OCI-LY7 (cell line): ENCODE measurements around the gene DLG3. TPM values are rescaled to one million over a fixed set of nuclear protein-coding genes. Genes with fewer than 3 reads are reported as not detected.

Source experiments
- BruUV-seq: library from RNA; stranded (reverse); fragments of 400-500 nt; replicated peaks from 2 replicates; lab custom pipeline; 2021; lab: Mats Ljungman, UMichigan
- CTCF ChIA-PET: fragments of 300-600 bp; sonication (Branson Sonifier 250); formaldehyde crosslinking; loops from one replicate; lab custom pipeline; 2022; ENCODE audit warnings: antibody characterized with exemption; ENCODE audit not compliant: unreplicated experiment; lab: Charles Lee
- POLR2A ChIA-PET: fragments of 300-600 bp; sonication (Branson Sonifier 250); formaldehyde crosslinking; loops from one replicate; lab custom pipeline; 2022; ENCODE audit warnings: antibody characterized with exemption; lab: Charles Lee
- DNase-seq: peaks from one replicate; pipeline ENCODE4 v3.0.0-alpha.2; 2015; ENCODE audit warnings: low spot score
- H2AFZ ChIP-seq: fragments of 200-600 bp; sonication (generic), shearing (Covaris generic); 2 replicates; pipeline ENCODE4 v1.6.1; 2014; ENCODE audit warnings: mild to moderate bottlenecking, antibody characterized with exemption, low read length, moderate library complexity
- H3K27ac ChIP-seq: fragments of 200-600 bp; sonication (generic); 2 replicates; pipeline ENCODE4 v1.5.1; 2014; ENCODE audit warnings: mixed run types, low read depth, mild to moderate bottlenecking, moderate library complexity, low read length, inconsistent platforms; ENCODE audit not compliant: poor library complexity, severe bottlenecking
- H3K36me3 ChIP-seq: fragments of 200-600 bp; sonication (generic); 2 replicates; pipeline ENCODE4 v1.6.1; 2014; ENCODE audit warnings: mild to moderate bottlenecking, antibody characterized with exemption, low read length, moderate library complexity, mixed read lengths; ENCODE audit not compliant: insufficient read depth
- H3K4me1 ChIP-seq: fragments of 200-600 bp; sonication (generic); 2 replicates; pipeline ENCODE4 v1.5.1; 2014; ENCODE audit warnings: mild to moderate bottlenecking, low read length; ENCODE audit not compliant: insufficient read depth, poor library complexity, severe bottlenecking
- H3K4me2 ChIP-seq: fragments of 200-600 bp; sonication (generic); 2 replicates; pipeline ENCODE4 v1.6.1; 2014; ENCODE audit warnings: mild to moderate bottlenecking, low read length
- H3K4me3 ChIP-seq: fragments of 200-600 bp; sonication (generic); 2 replicates; pipeline ENCODE4 v1.5.1; 2014; ENCODE audit warnings: mild to moderate bottlenecking, low read depth, low read length; ENCODE audit not compliant: poor library complexity, severe bottlenecking
- H3K79me2 ChIP-seq: fragments of 200-600 bp; sonication (generic); 2 replicates; pipeline ENCODE4 v1.6.1; 2016; ENCODE audit warnings: low read depth, mild to moderate bottlenecking, low read length, moderate library complexity, mixed read lengths; ENCODE audit not compliant: insufficient read depth
- H3K9me2 ChIP-seq: fragments of 200-600 bp; sonication (generic); 2 replicates; pipeline ENCODE4 v1.6.1; 2016; ENCODE audit warnings: mild to moderate bottlenecking, low read length, mixed read lengths; ENCODE audit not compliant: insufficient read depth
- H3K9me3 ChIP-seq: fragments of 200-600 bp; sonication (generic); 2 replicates; pipeline ENCODE4 v1.6.1; 2014; ENCODE audit warnings: mild to moderate bottlenecking, mixed run types, low read length, mixed read lengths
- H4K20me1 ChIP-seq: fragments of 200-600 bp; sonication (generic); 2 replicates; pipeline ENCODE4 v1.6.1; 2014; ENCODE audit warnings: mild to moderate bottlenecking, antibody characterized with exemption, low read length, moderate library complexity, mixed read lengths; ENCODE audit not compliant: insufficient read depth
- EZH2phosphoT487 ChIP-seq: fragments of 200-600 bp; sonication (generic); IDR thresholded peaks from 2 replicates; pipeline ENCODE4 v1.6.1; 2018; ENCODE audit warnings: low read depth, borderline replicate concordance, mild to moderate bottlenecking, mixed run types, antibody characterized with exemption, low read length, moderate library complexity, mixed read lengths
- intact Hi-C: fragments of 100-400 bp; cut with micrococcal nuclease; formaldehyde crosslinking; loops from one replicate; pipeline ENCODE4 v1.10.0; 2022; ENCODE audit not compliant: unreplicated experiment
- total RNA-seq, 2 experiments: library from RNA; depleted of rRNA in 1 of 2; stranded (reverse); fragments of >200 nt in 1 of 2; shearing (Covaris generic) in 1 of 2; gene quantifications; 2 replicates each; pipeline ENCODE4 v1.2.3, GENCODE V29; 2014 to 2022
- TF ChIP-seq, protein P1 (sequence below): fragments of 200-600 bp; sonication (generic); conservative IDR thresholded peaks from 2 replicates; pipeline ENCODE4 v1.5.1; 2014; ENCODE audit warnings: mild to moderate bottlenecking, antibody characterized with exemption, low read length, moderate library complexity, mixed read lengths

DLG3 gene
- total RNA-seq, 2 experiments from 2014 or later = 0.06 TPM; not detected in 1

DNA sequence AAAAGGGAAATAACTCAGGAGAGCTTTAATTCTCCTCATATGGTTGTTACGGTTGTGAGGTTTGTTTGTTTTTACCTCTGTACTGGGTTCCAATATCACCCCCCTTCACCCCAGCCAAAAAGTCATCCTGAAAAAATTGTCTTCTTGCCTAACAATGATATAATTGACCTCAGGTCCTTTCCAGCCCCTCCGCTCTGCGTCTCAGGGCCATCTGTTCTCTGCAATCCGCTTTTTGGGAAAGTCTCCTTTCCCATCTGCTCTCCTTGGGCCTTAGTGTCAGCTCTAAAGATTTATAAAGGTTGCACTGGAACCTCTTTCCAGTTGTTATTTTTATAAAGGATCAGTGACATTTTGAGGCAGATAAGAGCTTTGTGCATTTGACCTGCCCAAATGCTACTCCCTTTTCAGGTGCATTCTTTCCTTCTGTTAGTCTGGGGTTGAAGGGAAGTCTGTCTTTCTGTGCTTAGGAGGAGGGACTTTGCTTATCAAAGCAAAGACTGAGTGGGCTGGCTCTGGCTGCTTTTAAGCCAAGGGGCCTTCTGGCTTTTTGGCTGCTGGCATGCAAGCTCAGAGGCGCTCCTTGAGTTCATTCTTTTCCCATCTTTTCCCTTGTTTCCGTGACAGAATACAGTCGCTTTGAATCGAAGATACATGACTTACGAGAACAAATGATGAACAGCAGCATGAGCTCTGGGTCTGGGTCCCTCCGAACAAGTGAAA, 34.1 kb downstream of the DLG3 start:
- no peaks in the 10 kb centered on the region for H3K9me3 ChIP-seq
- H2AFZ ChIP-seq = no peak overlapping the region
- H3K79me2 ChIP-seq = no peaks in the 10 kb centered on the region
- CTCF ChIA-PET = no interaction called here
- no peak overlapping the region for H3K4me3 ChIP-seq
- BruUV-seq = no TSS peak
- intact Hi-C loops = no loop called here
- H3K36me3 ChIP-seq = no peaks in the 10 kb centered on the region
- POLR2A ChIA-PET = interaction anchor here (0.9 kb wide), 1 partner anchor 27 kb away, joined by 3 read pairs; no protein-coding TSS in a partner anchor
- TF ChIP-seq, protein P1, sequence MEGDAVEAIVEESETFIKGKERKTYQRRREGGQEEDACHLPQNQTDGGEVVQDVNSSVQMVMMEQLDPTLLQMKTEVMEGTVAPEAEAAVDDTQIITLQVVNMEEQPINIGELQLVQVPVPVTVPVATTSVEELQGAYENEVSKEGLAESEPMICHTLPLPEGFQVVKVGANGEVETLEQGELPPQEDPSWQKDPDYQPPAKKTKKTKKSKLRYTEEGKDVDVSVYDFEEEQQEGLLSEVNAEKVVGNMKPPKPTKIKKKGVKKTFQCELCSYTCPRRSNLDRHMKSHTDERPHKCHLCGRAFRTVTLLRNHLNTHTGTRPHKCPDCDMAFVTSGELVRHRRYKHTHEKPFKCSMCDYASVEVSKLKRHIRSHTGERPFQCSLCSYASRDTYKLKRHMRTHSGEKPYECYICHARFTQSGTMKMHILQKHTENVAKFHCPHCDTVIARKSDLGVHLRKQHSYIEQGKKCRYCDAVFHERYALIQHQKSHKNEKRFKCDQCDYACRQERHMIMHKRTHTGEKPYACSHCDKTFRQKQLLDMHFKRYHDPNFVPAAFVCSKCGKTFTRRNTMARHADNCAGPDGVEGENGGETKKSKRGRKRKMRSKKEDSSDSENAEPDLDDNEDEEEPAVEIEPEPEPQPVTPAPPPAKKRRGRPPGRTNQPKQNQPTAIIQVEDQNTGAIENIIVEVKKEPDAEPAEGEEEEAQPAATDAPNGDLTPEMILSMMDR = no peak
- TF ChIP-seq EZH2phosphoT487 = no peak
- H4K20me1 ChIP-seq = no peaks in the 10 kb centered on the region
- no peak for DNase-seq
- H3K4me2 ChIP-seq = no peak overlapping the region
- no peak overlapping the region for H3K27ac ChIP-seq
- no peaks in the 10 kb centered on the region for H3K9me2 ChIP-seq
- no peaks in the 10 kb centered on the region for H3K4me1 ChIP-seq

DNA sequence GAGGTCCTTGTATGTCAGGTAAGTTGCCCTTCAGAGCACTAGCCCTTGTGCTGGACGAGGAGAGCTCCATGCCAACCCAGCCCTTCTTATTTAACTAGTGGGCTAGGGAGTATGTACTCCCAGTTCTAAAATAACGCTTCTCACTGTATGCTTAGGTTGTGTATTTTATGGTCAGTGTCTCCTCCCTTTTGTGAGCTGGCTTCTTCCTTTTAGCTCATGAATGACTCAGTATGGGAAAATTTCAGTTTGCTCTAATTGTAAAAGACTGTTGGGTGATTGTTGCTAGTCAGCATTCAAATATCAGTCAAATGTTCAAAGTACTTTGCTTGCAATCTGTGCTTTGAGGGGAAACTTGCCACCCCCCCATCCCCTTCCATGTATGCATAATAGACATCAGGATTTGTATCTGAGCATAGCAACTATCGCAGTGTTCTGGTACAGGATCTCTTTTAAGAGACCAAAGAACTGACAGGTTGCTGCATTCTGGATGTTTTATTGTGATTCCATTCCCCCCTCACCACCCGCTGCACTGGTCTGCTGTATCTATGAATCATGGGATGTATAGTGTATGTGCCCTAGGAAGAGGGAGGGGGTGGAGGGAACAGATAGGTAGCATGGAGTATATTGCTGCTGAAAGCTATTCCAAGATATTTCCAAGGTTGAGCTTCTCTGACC, 34.7 kb downstream of the DLG3 start:
- ChIA-PET CTCF (no interaction called here), POLR2A (no interaction called here)
- Histone ChIP-seq H3K4me3 (no peak overlapping the region), H3K36me3 (no peaks in the 10 kb centered on the region), H3K9me2 (no peaks in the 10 kb centered on the region), H3K9me3 (no peaks in the 10 kb centered on the region), H4K20me1 (no peaks in the 10 kb centered on the region), H3K4me2 (no peak overlapping the region), H3K4me1 (no peaks in the 10 kb centered on the region), H2AFZ (no peak overlapping the region), H3K79me2 (no peaks in the 10 kb centered on the region), H3K27ac (no peak overlapping the region)
- TF ChIP-seq, protein P1 = no peak
- no peak for TF ChIP-seq EZH2phosphoT487
- DNase-seq = no peak
- no TSS peak for BruUV-seq
- intact Hi-C loops = no loop called here
